ENCODE measurements around the gene FAM3A. TPM values are rescaled to one million over a fixed set of nuclear protein-coding genes. Genes with fewer than 3 reads are reported as not detected.
A peak's percentile ranks its signal among the peaks of the same experiment; 100 is the strongest.

The FAM3A gene
- polyA plus RNA-seq, 1 donor from 2014 or later: 19.5 TPM

DNA sequence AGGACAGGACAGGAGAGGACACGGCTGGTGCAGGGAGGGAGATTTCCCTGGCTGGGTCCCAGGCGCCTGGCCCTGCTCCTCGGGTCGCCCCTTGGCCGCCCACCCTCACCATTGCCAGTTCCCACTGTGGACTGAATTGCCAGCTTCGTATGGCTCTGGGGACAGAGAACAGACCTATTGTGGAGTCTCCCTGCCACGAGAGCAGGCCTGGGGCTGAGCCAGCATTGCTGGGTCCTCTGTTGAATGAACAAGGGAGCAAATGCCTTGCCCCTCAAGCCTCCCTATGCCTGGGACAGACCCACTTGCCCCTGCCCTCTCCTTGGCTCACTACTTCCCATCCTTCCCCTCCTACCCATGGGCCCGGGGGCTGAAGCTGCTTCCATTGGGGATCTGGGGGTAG, 53.6 kb downstream of the FAM3A start:
- H3K27me3 ChIP-seq (ENCODE audit: insufficient read depth, low read depth, low read length): no peaks in the 10 kb centered on the region

DNA sequence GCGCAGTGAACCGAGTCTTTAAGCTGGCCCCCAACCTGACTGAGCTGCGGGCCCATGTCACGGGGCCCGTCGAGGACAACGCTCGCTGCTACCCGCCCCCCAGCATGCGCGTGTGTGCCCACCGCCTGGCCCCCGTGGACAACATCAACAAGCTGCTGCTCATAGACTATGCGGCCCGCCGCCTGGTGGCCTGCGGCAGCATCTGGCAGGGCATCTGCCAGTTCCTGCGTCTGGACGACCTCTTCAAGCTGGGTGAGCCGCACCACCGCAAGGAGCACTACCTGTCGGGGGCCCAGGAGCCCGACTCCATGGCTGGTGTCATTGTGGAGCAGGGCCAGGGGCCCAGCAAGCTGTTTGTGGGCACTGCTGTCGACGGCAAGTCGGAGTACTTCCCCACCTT, 55.7 kb downstream of the FAM3A start:
- H3K27me3 ChIP-seq (ENCODE audit: insufficient read depth, low read depth, low read length): no peaks in the 10 kb centered on the region
- peaks cover 18% of the 10 kb centered on the region for H3K79me2 ChIP-seq (replicated peaks; ENCODE audit: insufficient read depth, low read length)
- no peaks in the 10 kb centered on the region for H3F3A ChIP-seq (ENCODE audit: insufficient read depth, low read length, poor library complexity, severe bottlenecking)
- H3K4me2 ChIP-seq (ENCODE audit: low read length): no peak overlapping the region
- TF ChIP-seq TAF1 (IDR thresholded peaks at IDR 0.05; ENCODE audit: low read depth) (no peak), SMC3 (conservative IDR thresholded peaks at IDR 0.05; ENCODE audit: poor library complexity) (no peak), POLR2AphosphoS5 (IDR thresholded peaks at IDR 0.05) (no peak), EP300 (conservative IDR thresholded peaks at IDR 0.05; ENCODE audit: poor library complexity, severe bottlenecking) (no peak), MXI1 (conservative IDR thresholded peaks at IDR 0.05; ENCODE audit: poor library complexity, severe bottlenecking) (no peak), RAD21 (conservative IDR thresholded peaks at IDR 0.05) (no peak), EZH2 (IDR thresholded peaks at IDR 0.05; ENCODE audit: borderline replicate concordance, insufficient read depth, low read length, poor library complexity, severe bottlenecking) (no peak)
- TF ChIP-seq, protein P1, sequence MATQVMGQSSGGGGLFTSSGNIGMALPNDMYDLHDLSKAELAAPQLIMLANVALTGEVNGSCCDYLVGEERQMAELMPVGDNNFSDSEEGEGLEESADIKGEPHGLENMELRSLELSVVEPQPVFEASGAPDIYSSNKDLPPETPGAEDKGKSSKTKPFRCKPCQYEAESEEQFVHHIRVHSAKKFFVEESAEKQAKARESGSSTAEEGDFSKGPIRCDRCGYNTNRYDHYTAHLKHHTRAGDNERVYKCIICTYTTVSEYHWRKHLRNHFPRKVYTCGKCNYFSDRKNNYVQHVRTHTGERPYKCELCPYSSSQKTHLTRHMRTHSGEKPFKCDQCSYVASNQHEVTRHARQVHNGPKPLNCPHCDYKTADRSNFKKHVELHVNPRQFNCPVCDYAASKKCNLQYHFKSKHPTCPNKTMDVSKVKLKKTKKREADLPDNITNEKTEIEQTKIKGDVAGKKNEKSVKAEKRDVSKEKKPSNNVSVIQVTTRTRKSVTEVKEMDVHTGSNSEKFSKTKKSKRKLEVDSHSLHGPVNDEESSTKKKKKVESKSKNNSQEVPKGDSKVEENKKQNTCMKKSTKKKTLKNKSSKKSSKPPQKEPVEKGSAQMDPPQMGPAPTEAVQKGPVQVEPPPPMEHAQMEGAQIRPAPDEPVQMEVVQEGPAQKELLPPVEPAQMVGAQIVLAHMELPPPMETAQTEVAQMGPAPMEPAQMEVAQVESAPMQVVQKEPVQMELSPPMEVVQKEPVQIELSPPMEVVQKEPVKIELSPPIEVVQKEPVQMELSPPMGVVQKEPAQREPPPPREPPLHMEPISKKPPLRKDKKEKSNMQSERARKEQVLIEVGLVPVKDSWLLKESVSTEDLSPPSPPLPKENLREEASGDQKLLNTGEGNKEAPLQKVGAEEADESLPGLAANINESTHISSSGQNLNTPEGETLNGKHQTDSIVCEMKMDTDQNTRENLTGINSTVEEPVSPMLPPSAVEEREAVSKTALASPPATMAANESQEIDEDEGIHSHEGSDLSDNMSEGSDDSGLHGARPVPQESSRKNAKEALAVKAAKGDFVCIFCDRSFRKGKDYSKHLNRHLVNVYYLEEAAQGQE (IDR thresholded peaks at IDR 0.05; ENCODE audit: borderline replicate concordance): no peak
- TF ChIP-seq, protein P2, sequence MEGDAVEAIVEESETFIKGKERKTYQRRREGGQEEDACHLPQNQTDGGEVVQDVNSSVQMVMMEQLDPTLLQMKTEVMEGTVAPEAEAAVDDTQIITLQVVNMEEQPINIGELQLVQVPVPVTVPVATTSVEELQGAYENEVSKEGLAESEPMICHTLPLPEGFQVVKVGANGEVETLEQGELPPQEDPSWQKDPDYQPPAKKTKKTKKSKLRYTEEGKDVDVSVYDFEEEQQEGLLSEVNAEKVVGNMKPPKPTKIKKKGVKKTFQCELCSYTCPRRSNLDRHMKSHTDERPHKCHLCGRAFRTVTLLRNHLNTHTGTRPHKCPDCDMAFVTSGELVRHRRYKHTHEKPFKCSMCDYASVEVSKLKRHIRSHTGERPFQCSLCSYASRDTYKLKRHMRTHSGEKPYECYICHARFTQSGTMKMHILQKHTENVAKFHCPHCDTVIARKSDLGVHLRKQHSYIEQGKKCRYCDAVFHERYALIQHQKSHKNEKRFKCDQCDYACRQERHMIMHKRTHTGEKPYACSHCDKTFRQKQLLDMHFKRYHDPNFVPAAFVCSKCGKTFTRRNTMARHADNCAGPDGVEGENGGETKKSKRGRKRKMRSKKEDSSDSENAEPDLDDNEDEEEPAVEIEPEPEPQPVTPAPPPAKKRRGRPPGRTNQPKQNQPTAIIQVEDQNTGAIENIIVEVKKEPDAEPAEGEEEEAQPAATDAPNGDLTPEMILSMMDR (IDR thresholded peaks at IDR 0.05; ENCODE audit: poor library complexity, severe bottlenecking): no peak
- no peak overlapping the region for H2AFZ ChIP-seq (ENCODE audit: low read depth, low read length)
- H3K27ac ChIP-seq (ENCODE audit: low read length): no peak overlapping the region
- H3K9me2 ChIP-seq (ENCODE audit: insufficient read depth, low read length): no peaks in the 10 kb centered on the region
- H4K20me1 ChIP-seq (ENCODE audit: insufficient read depth): no peaks in the 10 kb centered on the region
- H3K4me3 ChIP-seq (ENCODE audit: low read length): peak overlapping the region; percentile 85
- H3K36me3 ChIP-seq (ENCODE audit: insufficient read depth, low read length): no peaks in the 10 kb centered on the region
- no peak overlapping the region for H3K9ac ChIP-seq (ENCODE audit: low read length)
- no peaks in the 10 kb centered on the region for H3K9me3 ChIP-seq (ENCODE audit: low read length)

More for the DNA sequence above, 53.6 kb downstream of the FAM3A start:
- Histone ChIP-seq H3K9me2 (ENCODE audit: insufficient read depth, low read length) (no peaks in the 10 kb centered on the region), H3K4me3 (ENCODE audit: low read length) (peak overlapping the region; percentile 21), H3K79me2 (replicated peaks; ENCODE audit: insufficient read depth, low read length) (peaks cover 18% of the 10 kb centered on the region), H3F3A (ENCODE audit: insufficient read depth, low read length, poor library complexity, severe bottlenecking) (no peaks in the 10 kb centered on the region), H3K9ac (ENCODE audit: low read length) (no peak overlapping the region), H3K36me3 (ENCODE audit: insufficient read depth, low read length) (no peaks in the 10 kb centered on the region), H2AFZ (ENCODE audit: low read depth, low read length) (no peak overlapping the region), H3K9me3 (ENCODE audit: low read length) (no peaks in the 10 kb centered on the region), H4K20me1 (ENCODE audit: insufficient read depth) (no peaks in the 10 kb centered on the region), H3K4me2 (ENCODE audit: low read length) (no peak overlapping the region), H3K27ac (ENCODE audit: low read length) (no peak overlapping the region)
- no peak for TF ChIP-seq EZH2 (IDR thresholded peaks at IDR 0.05; ENCODE audit: borderline replicate concordance, insufficient read depth, low read length, poor library complexity, severe bottlenecking)
- no peak for TF ChIP-seq EP300 (conservative IDR thresholded peaks at IDR 0.05; ENCODE audit: poor library complexity, severe bottlenecking)
- TF ChIP-seq SMC3 (conservative IDR thresholded peaks at IDR 0.05; ENCODE audit: poor library complexity): no peak
- TF ChIP-seq, protein P1 (IDR thresholded peaks at IDR 0.05; ENCODE audit: borderline replicate concordance): no peak
- TF ChIP-seq POLR2AphosphoS5 (IDR thresholded peaks at IDR 0.05): no peak
- TF ChIP-seq, protein P2 (IDR thresholded peaks at IDR 0.05; ENCODE audit: poor library complexity, severe bottlenecking): no peak
- no peak for TF ChIP-seq MXI1 (conservative IDR thresholded peaks at IDR 0.05; ENCODE audit: poor library complexity, severe bottlenecking)
- TF ChIP-seq RAD21 (conservative IDR thresholded peaks at IDR 0.05): no peak
- no peak for TF ChIP-seq TAF1 (IDR thresholded peaks at IDR 0.05; ENCODE audit: low read depth)

Data from neural cell (in vitro differentiated cells).